K562 (cell line): Measurements from ENCODE around the gene ATP8B2. TPM values are rescaled to one million over a fixed set of nuclear protein-coding genes. Genes with fewer than 3 reads are reported as not detected.

Source experiments
- ATAC-seq: fragments of 200-7000 bp; cut with Tn5 transposase; 3 replicates; pipeline ENCODE4 v1.9.1; 2020; ENCODE audit warnings: moderate library complexity
- BruUV-seq: library from RNA; stranded (reverse); fragments of 400-500 nt; replicated peaks from 2 replicates; lab custom pipeline; 2021; lab: Mats Ljungman, UMichigan
- CTCF ChIA-PET: fragments of 300-600 bp; formaldehyde crosslinking; extraction: SDS; loops from one replicate; lab custom pipeline; 2021; ENCODE audit warnings: low intra/inter-chr PET ratio; lab: Yijun Ruan, JAX
- POLR2A ChIA-PET: fragments of 300-600, 350-650 bp; sonication (Branson Sonifier 250); formaldehyde crosslinking; extraction: SDS; loops from one replicate; lab custom pipeline; 2021; ENCODE audit warnings: antibody characterized with exemption, inconsistent platforms; lab: Yijun Ruan, JAX
- DNase-seq, 4 experiments: peaks; one replicate each; pipeline versions ENCODE4 v3.0.0 to v3.0.0-alpha.2; 2011 to 2018; ENCODE audit warnings: low spot score in 3 of 4, mixed read lengths in 3 of 4; ENCODE audit errors: extremely low read depth in 1 of 4
- FAIRE-seq: peaks from 2 replicates; lab custom pipeline; 2011; peaks lifted over from hg19 to GRCh38; lab: Jason Lieb, UNC
- H2AFZ ChIP-seq: 2 replicates; pipeline ENCODE4 v1.6.0; 2011; ENCODE audit warnings: low read depth, low read length, control low read depth, inconsistent platforms
- H3K27ac ChIP-seq: fragments of 200-600 bp; 3 replicates; pipeline ENCODE4 v1.8.0; 2011; ENCODE audit warnings: low read depth, mild to moderate bottlenecking, control low read depth, inconsistent platforms, low read length, moderate library complexity, mixed read lengths; ENCODE audit errors: extremely low read depth
- H3K27me3 ChIP-seq, 2 experiments: fragments of 300-600 bp in 1 of 2; 2 replicates in 1 of 2; 3 replicates in 1 of 2; pipeline versions ENCODE4 v1.6.0 to v1.8.0; 2011; ENCODE audit warnings: inconsistent platforms in 2 of 2, low read length in 2 of 2, mild to moderate bottlenecking in 1 of 2, mixed read lengths in 1 of 2, moderate library complexity in 1 of 2; ENCODE audit not compliant: control insufficient read depth in 2 of 2, insufficient read depth in 2 of 2
- H3K36me3 ChIP-seq: fragments of 300-600 bp; 3 replicates; pipeline ENCODE4 v1.8.0; 2011; ENCODE audit warnings: mild to moderate bottlenecking, low read length, inconsistent platforms; ENCODE audit not compliant: control insufficient read depth, insufficient read depth
- H3K4me1 ChIP-seq, 2 experiments: fragments of 200-600 bp in 1 of 2; replicated peaks in 1 of 2; 2 replicates in 1 of 2; 3 replicates in 1 of 2; pipeline versions ENCODE4 v1.5.1 to v1.8.0; 2011; ENCODE audit warnings: inconsistent platforms in 2 of 2, low read length in 2 of 2, mild to moderate bottlenecking in 1 of 2, mixed read lengths in 1 of 2, moderate library complexity in 1 of 2; ENCODE audit not compliant: control insufficient read depth in 2 of 2, insufficient read depth in 2 of 2
- H3K4me2 ChIP-seq: 2 replicates; pipeline ENCODE4 v1.6.1; 2011; ENCODE audit warnings: low read length, control low read depth, inconsistent platforms, mixed read lengths; ENCODE audit not compliant: insufficient read depth
- H3K4me3 ChIP-seq: fragments of 200-600 bp; sonication (generic), shearing (Covaris generic); 2 replicates; pipeline ENCODE4 v1.5.1; 2016; ENCODE audit warnings: control low read depth, inconsistent platforms
- H3K79me2 ChIP-seq: fragments of 200-600 bp; 3 replicates; pipeline ENCODE4 v1.8.0; 2011; ENCODE audit warnings: low read length, inconsistent platforms; ENCODE audit not compliant: control insufficient read depth, insufficient read depth
- H3K9ac ChIP-seq, 2 experiments: 2 replicates each; pipeline versions ENCODE4 v1.6.0 to v1.6.1; 2011; ENCODE audit warnings: low read depth in 2 of 2, low read length in 2 of 2, control low read depth in 1 of 2, inconsistent platforms in 1 of 2, mild to moderate bottlenecking in 1 of 2, mixed read lengths in 1 of 2; ENCODE audit not compliant: insufficient read depth in 1 of 2
- H3K9me1 ChIP-seq: one replicate; pipeline ENCODE4 v1.6.0; 2011; ENCODE audit warnings: inconsistent platforms, mild to moderate bottlenecking, low read length, moderate library complexity; ENCODE audit not compliant: control insufficient read depth, insufficient read depth
- H3K9me3 ChIP-seq: replicated peaks from 2 replicates; pipeline ENCODE4 v1.5.1; 2011; ENCODE audit warnings: low read depth, low read length, inconsistent platforms; ENCODE audit not compliant: control insufficient read depth, insufficient read depth
- H4K20me1 ChIP-seq: replicated peaks from 2 replicates; pipeline ENCODE4 v1.6.1; 2011; ENCODE audit warnings: low read length, inconsistent platforms, mixed read lengths; ENCODE audit not compliant: control insufficient read depth, insufficient read depth
- CBX3 ChIP-seq, 2 experiments: IDR thresholded peaks; 1 replicate in 1 of 2; 2 replicates in 1 of 2; pipeline ENCODE4 v1.6.1; 2012; ENCODE audit warnings: inconsistent platforms in 2 of 2, low read length in 2 of 2, borderline replicate concordance in 1 of 2, control low read depth in 1 of 2
- DDX20 ChIP-seq: fragments of 450-650 bp; IDR thresholded peaks from 2 replicates; pipeline ENCODE4 v1.6.1; 2016; ENCODE audit warnings: missing genetic modification characterization, low read depth, mild to moderate bottlenecking, missing compliant biosample characterization, moderate library complexity
- E2F1 ChIP-seq: sonication (generic); formaldehyde crosslinking; IDR thresholded peaks from 2 replicates; pipeline ENCODE4 v1.8.1; 2023; ENCODE audit warnings: mild to moderate bottlenecking, missing genetic modification reagents, moderate library complexity
- GATAD2A ChIP-seq: fragments of 450-650 bp; IDR thresholded peaks from 2 replicates; pipeline ENCODE4 v1.6.1; 2017
- RBM34 ChIP-seq: fragments of 200-400 bp; formaldehyde crosslinking; IDR thresholded peaks from 2 replicates; pipeline ENCODE4 v1.6.1; 2018; ENCODE audit warnings: low read length, borderline replicate concordance; ENCODE audit not compliant: insufficient read depth
- RFX5 ChIP-seq: IDR thresholded peaks from 2 replicates; pipeline ENCODE4 v1.6.1; 2011; ENCODE audit warnings: low read depth, mild to moderate bottlenecking, improper control_type of control experiment, low read length
- SETDB1 ChIP-seq: IDR thresholded peaks from one replicate; pipeline ENCODE4 v1.6.1; 2012; ENCODE audit warnings: low read length, control low read depth, inconsistent platforms
- TEAD4 ChIP-seq, 2 experiments: sonication (generic) in 1 of 2; formaldehyde crosslinking in 1 of 2; IDR thresholded peaks; 2 replicates each; pipeline versions ENCODE4 v1.6.1 to v1.8.0; 2012 to 2022; ENCODE audit warnings: borderline replicate concordance in 1 of 2, inconsistent platforms in 1 of 2, low read length in 1 of 2, mild to moderate bottlenecking in 1 of 2, missing genetic modification reagents in 1 of 2
- TRIM24 ChIP-seq, 2 experiments: fragments of 450-650 bp; IDR thresholded peaks; 2 replicates each; pipeline ENCODE4 v1.6.1; 2016
- TRIM28 ChIP-seq: fragments of 450-650 bp; IDR thresholded peaks from 2 replicates; pipeline ENCODE4 v1.6.1; 2017
- ZKSCAN3 ChIP-seq: fragments of 250-450 bp; sonication (Bioruptor Pico); IDR thresholded peaks from 2 replicates; pipeline ENCODE4 v1.4.0; 2020
- ZNF766 ChIP-seq: fragments of 200-800 bp; sonication (Bioruptor generic); conservative IDR thresholded peaks from 2 replicates; pipeline ENCODE4 v1.6.1; 2016; ENCODE audit warnings: missing genetic modification characterization, missing compliant biosample characterization
- WGBS: fragments of 100-300 bp; shearing (Covaris generic); methylation state at CpG from one replicate; pipeline ENCODE4 v1.1.6; 2016; ENCODE audit warnings: low coverage, mixed read lengths; ENCODE audit not compliant: insufficient coverage; ENCODE audit errors: missing lambda C conversion rate; 5-methylcytosine and 5-hydroxymethylcytosine counted together
- in situ Hi-C: fragments of 300-500 bp; cut with MboI; formaldehyde crosslinking; loops from 4 replicates; pipeline ENCODE4 v1.15.0; 2018; ENCODE audit warnings: inconsistent platforms, mixed read lengths
- intact Hi-C: fragments of 100-400 bp; cut with micrococcal nuclease; formaldehyde crosslinking; loops from 2 replicates; pipeline ENCODE4 v1.14.2; 2022
- polyA plus RNA-seq, 8 experiments: library from polyadenylated mRNA; depleted of rRNA in 4 of 8; stranded (reverse) in 5 of 8; unstranded in 3 of 8; fragments of >200 nt; fragmentation: Nextera tagmentation in 2 of 8; fragmentation: Illumina TruSeq in 1 of 8; extraction: Ambion mirVana in 2 of 8; extraction: Trizol in 1 of 8; gene quantifications; 2 replicates each; pipeline versions ENCODE4 v1.2.1 to v1.2.3, GENCODE V29; 2011 to 2014; ENCODE audit warnings: inconsistent platforms in 1 of 8, missing spikeins in 1 of 8
- total RNA-seq, 7 experiments: library from RNA; depleted of rRNA in 6 of 7; stranded (reverse); fragments of >200 nt in 6 of 7; fragmentation: Illumina TruSeq in 2 of 7; extraction: Trizol in 2 of 7; gene quantifications; 2 replicates each; pipeline versions ENCODE4 v1.2.1 to v1.2.3, GENCODE V29; 2011 to 2021; ENCODE audit warnings: low replicate concordance in 1 of 7
- TF ChIP-seq, protein P1 (sequence below): fragments of 450-650 bp; IDR thresholded peaks from 2 replicates; pipeline ENCODE4 v1.6.1; 2018; ENCODE audit warnings: mild to moderate bottlenecking, low read depth; ENCODE audit not compliant: partially characterized antibody
- TF ChIP-seq, protein P2 (sequence below): fragments of 200-400 bp; formaldehyde crosslinking; IDR thresholded peaks from 2 replicates; pipeline ENCODE4 v1.6.1; 2017; ENCODE audit warnings: mild to moderate bottlenecking, low read depth, low read length, moderate library complexity

ATP8B2 gene
- total and polyA plus RNA-seq, 9 of the 15 experiments (the other 6 are each of a cell fraction or from before 2014, with no cell fraction given), result 0.27 to 33.2 (median 18.4) TPM

- CTCF ChIA-PET, result no interaction called here
- intact Hi-C loops, result no loop called here
- FAIRE-seq, result no peak
Measured at GRCh38 chr1:154316704-154317103, 8.6 kb upstream of the ATP8B2 start.

More at GRCh38 chr1:154316704-154317103, 8.6 kb upstream of the ATP8B2 start:
- Histone ChIP-seq H3K36me3 (no peaks in the 10 kb centered on the region), H4K20me1 (no peaks in the 10 kb centered on the region), H3K9me1 (no peaks in the 10 kb centered on the region), H3K4me2 (no peak overlapping the region), H3K4me3 (no peak overlapping the region), H3K9me3 (peaks cover 3% of the 10 kb centered on the region; the same call in 1 of the 2 replicates), H2AFZ (no peak overlapping the region), H3K4me1 (peaks cover 21 to 22% of the 10 kb centered on the region in 2 experiments; a peak in 4 of 5 replicates), H3K9ac (no peak overlapping the region), H3K79me2 (no peaks in the 10 kb centered on the region; the same call in 2 of the 3 replicates), H3K27ac (no peak overlapping the region), H3K27me3 (no peaks in the 10 kb centered on the region)
- POLR2A ChIA-PET, result interaction anchor here (1.4 kb wide), 1 partner anchor 12 kb away, joined by 5 read pairs; no protein-coding TSS in a partner anchor
- in situ Hi-C loops, result no loop called here
- BruUV-seq, result no TSS peak
- ATAC-seq (no peak), DNase-seq (no peak)
- WGBS, result 28% methylated on average over 1 of the region's 1 CpG
- no peak for TF ChIP-seq GATAD2A
- no peak for TF ChIP-seq E2F1 (CRISPR knock-in tag)
- TF ChIP-seq TRIM24 (IDR thresholded peaks at IDR 0.05), result 0 out of 4 replicates have a peak, but pooled peaks of 1 of the 2 experiments have one; percentile 27
- no peak for TF ChIP-seq RFX5
- TF ChIP-seq CBX3 (IDR thresholded peaks at IDR 0.05; ENCODE audit: borderline replicate concordance in 1 of 2, low read length in 2 of 2), result peak in 1 of 2 experiments; percentile 91; a peak in 2 of 3 replicates
- TF ChIP-seq RBM34, result no peak
- TF ChIP-seq DDX20 (tag), result no peak
- TF ChIP-seq, protein P1, sequence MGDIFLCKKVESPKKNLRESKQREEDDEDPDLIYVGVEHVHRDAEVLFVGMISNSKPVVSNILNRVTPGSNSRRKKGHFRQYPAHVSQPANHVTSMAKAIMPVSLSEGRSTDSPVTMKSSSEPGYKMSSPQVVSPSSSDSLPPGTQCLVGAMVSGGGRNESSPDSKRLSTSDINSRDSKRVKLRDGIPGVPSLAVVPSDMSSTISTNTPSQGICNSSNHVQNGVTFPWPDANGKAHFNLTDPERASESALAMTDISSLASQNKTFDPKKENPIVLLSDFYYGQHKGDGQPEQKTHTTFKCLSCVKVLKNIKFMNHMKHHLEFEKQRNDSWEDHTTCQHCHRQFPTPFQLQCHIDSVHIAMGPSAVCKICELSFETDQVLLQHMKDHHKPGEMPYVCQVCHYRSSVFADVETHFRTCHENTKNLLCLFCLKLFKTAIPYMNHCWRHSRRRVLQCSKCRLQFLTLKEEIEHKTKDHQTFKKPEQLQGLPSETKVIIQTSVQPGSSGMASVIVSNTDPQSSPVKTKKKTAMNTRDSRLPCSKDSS, result peak; percentile 53
- TF ChIP-seq, protein P2, sequence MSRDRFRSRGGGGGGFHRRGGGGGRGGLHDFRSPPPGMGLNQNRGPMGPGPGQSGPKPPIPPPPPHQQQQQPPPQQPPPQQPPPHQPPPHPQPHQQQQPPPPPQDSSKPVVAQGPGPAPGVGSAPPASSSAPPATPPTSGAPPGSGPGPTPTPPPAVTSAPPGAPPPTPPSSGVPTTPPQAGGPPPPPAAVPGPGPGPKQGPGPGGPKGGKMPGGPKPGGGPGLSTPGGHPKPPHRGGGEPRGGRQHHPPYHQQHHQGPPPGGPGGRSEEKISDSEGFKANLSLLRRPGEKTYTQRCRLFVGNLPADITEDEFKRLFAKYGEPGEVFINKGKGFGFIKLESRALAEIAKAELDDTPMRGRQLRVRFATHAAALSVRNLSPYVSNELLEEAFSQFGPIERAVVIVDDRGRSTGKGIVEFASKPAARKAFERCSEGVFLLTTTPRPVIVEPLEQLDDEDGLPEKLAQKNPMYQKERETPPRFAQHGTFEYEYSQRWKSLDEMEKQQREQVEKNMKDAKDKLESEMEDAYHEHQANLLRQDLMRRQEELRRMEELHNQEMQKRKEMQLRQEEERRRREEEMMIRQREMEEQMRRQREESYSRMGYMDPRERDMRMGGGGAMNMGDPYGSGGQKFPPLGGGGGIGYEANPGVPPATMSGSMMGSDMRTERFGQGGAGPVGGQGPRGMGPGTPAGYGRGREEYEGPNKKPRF, result no peak
- peak; percentile 84 for TF ChIP-seq TRIM28
- 0 out of 2 replicates have a peak, but pooled peaks have one; percentile 27 for TF ChIP-seq TEAD4 (IDR thresholded peaks at IDR 0.05; ENCODE audit: low read length)
- TF ChIP-seq TEAD4 (CRISPR knock-in tag; IDR thresholded peaks at IDR 0.05; ENCODE audit: borderline replicate concordance), result no peak
- no peak for TF ChIP-seq SETDB1
- no peak for TF ChIP-seq ZKSCAN3 (CRISPR knock-in tag)
- TF ChIP-seq ZNF766 (CRISPR knock-in tag), result no peak
